Hematopoietic multipotent progenitor cell treated with erythropoietin and hydrocortisone succinate and interleukin-3 and kit ligand, for 17 days (in vitro differentiated cells): ENCODE data around the gene MAD1L1.
A peak's percentile ranks its signal among the peaks of the same experiment; 100 is the strongest.

Experiments used
- DNase-seq: peaks from one replicate; pipeline ENCODE4 v3.0.0-alpha.2; 2015; ENCODE audit warnings: low spot score

MAD1L1 gene

GRCh38 chr7:2200584-2200980 lies 32.2 kb downstream of the MAD1L1 start:
- no peak for DNase-seq

- no peak for DNase-seq
Observed at GRCh38 chr7:2199956-2200583, 32.7 kb downstream of the MAD1L1 start.

- DNase-seq = no peak
Observed at GRCh38 chr7:2199528-2199927, 33.2 kb downstream of the MAD1L1 start.

- DNase-seq = no peak
Observed at GRCh38 chr7:2198760-2199159, 34.0 kb downstream of the MAD1L1 start.

- no peak for DNase-seq
Observed at GRCh38 chr7:2198206-2198605, 34.5 kb downstream of the MAD1L1 start.

GRCh38 chr7:2197436-2198155 lies 35.1 kb downstream of the MAD1L1 start:
- no peak for DNase-seq

GRCh38 chr7:2196381-2197378 lies 36.1 kb downstream of the MAD1L1 start:
- no peak for DNase-seq

- DNase-seq = peak; percentile 33
Observed at GRCh38 chr7:2195400-2196246, 37.1 kb downstream of the MAD1L1 start.

GRCh38 chr7:2193575-2194305 lies 39.0 kb downstream of the MAD1L1 start:
- DNase-seq = no peak

- no peak for DNase-seq
Observed at GRCh38 chr7:2192831-2193534, 39.8 kb downstream of the MAD1L1 start.

GRCh38 chr7:2191016-2191415 lies 41.7 kb downstream of the MAD1L1 start:
- no peak for DNase-seq

- no peak for DNase-seq
Observed at GRCh38 chr7:2190531-2190930, 42.2 kb downstream of the MAD1L1 start.

- no peak for DNase-seq
Observed at GRCh38 chr7:2186166-2186565, 46.6 kb downstream of the MAD1L1 start.

GRCh38 chr7:2185715-2186114 lies 47.0 kb downstream of the MAD1L1 start:
- DNase-seq = no peak

GRCh38 chr7:2182461-2182860 lies 50.3 kb downstream of the MAD1L1 start:
- no peak for DNase-seq

GRCh38 chr7:2181077-2181854 lies 51.5 kb downstream of the MAD1L1 start:
- no peak for DNase-seq

- no peak for DNase-seq
Observed at GRCh38 chr7:2180081-2180480, 52.7 kb downstream of the MAD1L1 start.

- DNase-seq = no peak
Observed at GRCh38 chr7:2175514-2175913, 57.2 kb downstream of the MAD1L1 start.

GRCh38 chr7:2175091-2175490 lies 57.7 kb downstream of the MAD1L1 start:
- DNase-seq = no peak
